ENCODE results near the gene PRM2.

GRCh38 chr16:11303405-11304138 lies 27.3 kb upstream of the PRM2 start:
- TF ChIP-seq CTCF (conservative IDR thresholded peaks at IDR 0.05 in 1 of 2, IDR thresholded peaks at IDR 0.05 in 1 of 2; ENCODE audit: low read depth in 1 of 2, low read length in 2 of 2) (no peak), EZH2 (IDR thresholded peaks at IDR 0.05; ENCODE audit: low read length, missing control alignments) (no peak)

Measured in fibroblast of lung (primary cell).